ENCODE results near the gene SLC22A5.
"Not testable (repeated sequence)": the region's sequence is repeated elsewhere in the genome, so short reads cannot be mapped to it uniquely, and the experiment has no call there.

SLC22A5 gene

GRCh38 chr5:132411304-132412013 is 41.9 kb downstream of the SLC22A5 start:
- no peak for DNase-seq (ENCODE audit: low read depth in 2 of 3, low spot score in 1 of 3)

GRCh38 chr5:132413567-132413966 is 44.1 kb downstream of the SLC22A5 start:
- DNase-seq (ENCODE audit: low read depth in 2 of 3, low spot score in 1 of 3): no peak

- no peak for DNase-seq (ENCODE audit: low read depth in 2 of 3, low spot score in 1 of 3)
These were observed 45.3 kb downstream of the SLC22A5 start for GRCh38 chr5:132414634-132415378.

GRCh38 chr5:132415516-132415915 is 46.0 kb downstream of the SLC22A5 start:
- not testable (repeated sequence) for DNase-seq (ENCODE audit: low read depth in 2 of 3, low spot score in 1 of 3)

- DNase-seq (ENCODE audit: low read depth in 2 of 3, low spot score in 1 of 3): no peak
These were observed 46.9 kb downstream of the SLC22A5 start for GRCh38 chr5:132416306-132417009.

- no peak for DNase-seq (ENCODE audit: low read depth in 2 of 3, low spot score in 1 of 3)
These were observed 47.5 kb downstream of the SLC22A5 start for GRCh38 chr5:132417010-132417439.

GRCh38 chr5:132417461-132417860 is 48.0 kb downstream of the SLC22A5 start:
- no peak for DNase-seq (ENCODE audit: low read depth in 2 of 3, low spot score in 1 of 3)

GRCh38 chr5:132417889-132418485 is 48.5 kb downstream of the SLC22A5 start:
- DNase-seq (ENCODE audit: low read depth in 2 of 3, low spot score in 1 of 3): no peak

GRCh38 chr5:132418881-132419280 is 49.4 kb downstream of the SLC22A5 start:
- DNase-seq (ENCODE audit: low read depth in 2 of 3, low spot score in 1 of 3): no peak

GRCh38 chr5:132419502-132420468 is 50.3 kb downstream of the SLC22A5 start:
- DNase-seq (ENCODE audit: low read depth in 2 of 3, low spot score in 1 of 3): peak in 1 of 3 donors; percentile 39

- no peak for DNase-seq (ENCODE audit: low read depth in 2 of 3, low spot score in 1 of 3)
These were observed 51.3 kb downstream of the SLC22A5 start for GRCh38 chr5:132420706-132421272.

GRCh38 chr5:132421462-132421861 is 52.0 kb downstream of the SLC22A5 start:
- DNase-seq (ENCODE audit: low read depth in 2 of 3, low spot score in 1 of 3): no peak

- no peak for DNase-seq (ENCODE audit: low read depth in 2 of 3, low spot score in 1 of 3)
These were observed 53.4 kb downstream of the SLC22A5 start for GRCh38 chr5:132422720-132423437.

- no peak for DNase-seq (ENCODE audit: low read depth in 2 of 3, low spot score in 1 of 3)
These were observed 54.0 kb downstream of the SLC22A5 start for GRCh38 chr5:132423438-132423898.

- DNase-seq (ENCODE audit: low read depth in 2 of 3, low spot score in 1 of 3): no peak
These were observed 54.8 kb downstream of the SLC22A5 start for GRCh38 chr5:132424167-132424880.

- DNase-seq (ENCODE audit: low read depth in 2 of 3, low spot score in 1 of 3): peak in 2 of 3 donors; percentile 58 to 76
These were observed 55.8 kb downstream of the SLC22A5 start for GRCh38 chr5:132425009-132425937.

GRCh38 chr5:132425975-132426524 is 56.5 kb downstream of the SLC22A5 start:
- no peak for DNase-seq (ENCODE audit: low read depth in 2 of 3, low spot score in 1 of 3)
